ENCODE data around the gene KIFAP3. TPM values are rescaled to one million over a fixed set of nuclear protein-coding genes. Genes with fewer than 3 reads are reported as not detected.

KIFAP3 gene
- total RNA-seq, 2 donors from 2014 or later: 17.1 to 37.3 TPM

- intact Hi-C loops (cut with DNase I): loop anchor here (10.0 kb wide), 3 partner anchors 189 to 589 kb away; partner anchors contain the start of gene GORAB
- no peak for TF ChIP-seq POLR2AphosphoS5 (IDR thresholded peaks at IDR 0.05)
- no peak for TF ChIP-seq CTCF (IDR thresholded peaks at IDR 0.05)
- no peak for TF ChIP-seq POLR2A (IDR thresholded peaks at IDR 0.05)
- no peaks in the 10 kb centered on the region for H3K27me3 ChIP-seq (replicated peaks; ENCODE audit: insufficient read depth)
- no peaks in the 10 kb centered on the region for H3K9me3 ChIP-seq
- no peaks in the 10 kb centered on the region for H3K36me3 ChIP-seq
- H3K4me1 ChIP-seq (replicated peaks): no peaks in the 10 kb centered on the region
- DNase-seq (ENCODE audit: low spot score): no peak
- no peak overlapping the region for H3K4me3 ChIP-seq
- no peak overlapping the region for H3K27ac ChIP-seq
Measured at GRCh38 chr1:169946206-169946605, 128.3 kb downstream of the KIFAP3 start.

- Histone ChIP-seq H3K9me3 (no peaks in the 10 kb centered on the region), H3K36me3 (no peaks in the 10 kb centered on the region), H3K4me1 (replicated peaks) (no peaks in the 10 kb centered on the region), H3K27me3 (replicated peaks; ENCODE audit: insufficient read depth) (no peaks in the 10 kb centered on the region), H3K27ac (no peak overlapping the region), H3K4me3 (no peak overlapping the region)
- DNase-seq (ENCODE audit: low spot score): no peak
- intact Hi-C loops (cut with DNase I): loop anchor here (10.0 kb wide), 3 partner anchors 190 to 590 kb away; partner anchors contain the start of gene GORAB
- WGBS: 35% methylated on average over 4 of the region's 4 CpGs
- no peak for TF ChIP-seq POLR2A (IDR thresholded peaks at IDR 0.05)
- no peak for TF ChIP-seq POLR2AphosphoS5 (IDR thresholded peaks at IDR 0.05)
- no peak for TF ChIP-seq CTCF (IDR thresholded peaks at IDR 0.05)
Measured at GRCh38 chr1:169945181-169945580, 129.3 kb downstream of the KIFAP3 start.

- no peaks in the 10 kb centered on the region for H3K36me3 ChIP-seq
- intact Hi-C loops (cut with DNase I): loop anchor here (10.0 kb wide), 3 partner anchors 190 to 590 kb away; partner anchors contain the start of gene GORAB
- WGBS: 82% methylated on average over 3 of the region's 3 CpGs
- no peaks in the 10 kb centered on the region for H3K9me3 ChIP-seq
- no peak for DNase-seq (ENCODE audit: low spot score)
- H3K27ac ChIP-seq: peak overlapping the region in 1 of 2 donors; percentile 6
- H3K27me3 ChIP-seq (replicated peaks; ENCODE audit: insufficient read depth): no peaks in the 10 kb centered on the region
- TF ChIP-seq CTCF (IDR thresholded peaks at IDR 0.05): no peak
- TF ChIP-seq POLR2A (IDR thresholded peaks at IDR 0.05): no peak
- TF ChIP-seq POLR2AphosphoS5 (IDR thresholded peaks at IDR 0.05): no peak
- H3K4me3 ChIP-seq: no peak overlapping the region
- H3K4me1 ChIP-seq (replicated peaks): no peaks in the 10 kb centered on the region
Measured at GRCh38 chr1:169944621-169945020, 129.9 kb downstream of the KIFAP3 start.

- intact Hi-C loops (cut with DNase I): loop anchor here (10.0 kb wide), 3 partner anchors 191 to 591 kb away; partner anchors contain the start of gene GORAB
- Histone ChIP-seq H3K4me1 (replicated peaks) (no peaks in the 10 kb centered on the region), H3K9me3 (no peaks in the 10 kb centered on the region), H3K27ac (no peak overlapping the region), H3K4me3 (no peak overlapping the region), H3K36me3 (no peaks in the 10 kb centered on the region), H3K27me3 (replicated peaks; ENCODE audit: insufficient read depth) (no peaks in the 10 kb centered on the region)
- 87% methylated on average over 17 of the region's 17 CpGs for WGBS
- TF ChIP-seq POLR2AphosphoS5 (IDR thresholded peaks at IDR 0.05) (no peak), CTCF (IDR thresholded peaks at IDR 0.05) (no peak), POLR2A (IDR thresholded peaks at IDR 0.05) (no peak)
- no peak for DNase-seq (ENCODE audit: low spot score)
Measured at GRCh38 chr1:169943963-169944526, 130.4 kb downstream of the KIFAP3 start.

Measured in prostate gland (tissue), 2 donors.